GM19438 (cell line): Measurements from ENCODE around the gene SPTBN1.
"Not testable (repeated sequence)": the region's sequence is repeated elsewhere in the genome, so short reads cannot be mapped to it uniquely, and the experiment has no call there.

Source experiments
- ATAC-seq: cut with Tn5 transposase; IDR thresholded peaks from one replicate; pipeline ENCODE4 v1.9.1; 2021; ENCODE audit warnings: low read depth; ENCODE audit not compliant: unreplicated experiment

Gene SPTBN1

DNA sequence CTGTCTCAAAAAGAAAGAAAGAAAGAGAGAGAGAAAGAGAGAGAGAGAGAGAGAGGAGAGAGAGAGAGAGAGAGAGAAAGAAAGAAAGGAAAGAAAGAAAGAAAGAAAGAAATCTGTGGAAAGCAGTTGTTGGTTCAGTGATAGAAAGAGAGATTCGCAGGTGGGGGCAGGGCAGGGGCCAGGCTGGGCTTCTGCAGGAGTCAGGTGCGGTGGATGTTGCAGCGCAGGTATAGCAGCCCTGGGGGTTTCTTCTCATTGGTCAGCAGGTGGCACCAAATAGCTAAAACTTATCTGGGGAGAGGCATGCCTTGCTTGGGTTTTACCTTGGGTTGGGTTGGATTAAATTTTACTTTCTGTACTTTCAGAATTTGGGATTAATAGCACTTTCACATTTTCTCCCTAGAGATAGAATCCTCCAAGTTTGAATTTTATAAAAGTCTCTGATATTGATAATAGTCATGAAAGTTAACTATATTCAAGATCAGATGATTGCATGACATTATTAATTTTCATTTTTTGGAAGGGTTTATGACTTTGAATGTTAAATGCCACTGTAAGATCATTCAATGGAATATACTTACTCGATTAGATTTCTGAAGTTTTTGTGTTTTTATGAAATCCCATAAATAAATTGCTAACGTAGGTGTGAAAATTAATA is 66.6 kb downstream of the SPTBN1 start:
- ATAC-seq: peak; percentile 82

- no peak for ATAC-seq
Observed at GRCh38 chr2:54523324-54523959, 67.3 kb downstream of the SPTBN1 start.

DNA sequence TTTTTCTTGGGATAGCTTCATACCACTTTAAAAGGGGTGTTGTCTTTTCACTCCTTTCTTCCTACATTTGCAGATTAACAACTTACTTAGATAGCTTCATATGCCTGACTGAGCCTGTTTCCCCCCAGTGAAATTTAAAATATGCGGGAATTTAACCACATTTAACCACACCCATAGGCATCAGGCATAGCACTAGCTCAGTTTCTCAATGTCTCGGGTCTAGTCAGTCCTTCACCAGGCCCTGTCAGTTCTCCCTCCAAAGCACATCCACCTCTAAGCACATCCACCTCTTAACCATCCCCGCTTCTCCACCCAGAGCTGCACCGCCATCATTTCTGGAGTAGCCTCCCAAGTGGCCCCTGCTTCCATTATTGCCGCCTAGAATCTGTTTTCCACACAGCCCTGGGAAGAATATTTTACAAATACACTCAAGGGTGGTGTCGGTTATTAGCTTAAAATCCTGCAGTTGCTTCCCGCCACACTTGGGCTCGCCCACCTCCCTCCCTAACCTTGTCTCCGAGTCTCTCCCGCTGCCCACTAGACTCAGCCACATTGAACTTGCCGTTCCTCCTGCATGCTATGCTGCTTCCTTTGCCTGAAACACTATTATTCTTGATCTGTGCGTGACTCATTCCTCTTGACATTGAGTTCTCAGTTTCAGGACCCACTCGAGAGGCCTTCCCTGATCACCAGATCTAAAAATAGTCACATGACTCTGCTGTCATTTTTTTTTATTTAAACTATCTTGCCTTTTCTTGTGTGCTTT is 68.3 kb downstream of the SPTBN1 start:
- ATAC-seq: peak; percentile 55

DNA sequence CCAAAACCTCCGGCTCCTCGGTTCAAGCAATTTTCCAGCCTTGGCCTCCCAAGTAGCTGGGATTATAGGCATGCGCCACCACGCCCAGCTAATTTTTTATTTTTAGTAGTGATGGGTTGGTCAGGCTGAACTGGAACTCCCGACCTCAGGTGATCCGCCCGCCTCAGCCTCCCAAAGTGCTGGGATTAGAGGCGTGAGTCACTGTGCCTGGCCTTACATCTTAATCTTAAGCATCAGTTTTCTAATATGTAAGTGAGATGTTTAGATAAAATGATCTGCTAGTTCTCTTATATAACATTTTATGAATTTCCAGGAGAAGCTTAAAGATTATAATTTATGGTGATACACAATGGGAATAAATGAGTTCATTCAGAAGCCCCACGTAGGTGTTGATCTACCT is 69.2 kb downstream of the SPTBN1 start:
- no peak for ATAC-seq

DNA sequence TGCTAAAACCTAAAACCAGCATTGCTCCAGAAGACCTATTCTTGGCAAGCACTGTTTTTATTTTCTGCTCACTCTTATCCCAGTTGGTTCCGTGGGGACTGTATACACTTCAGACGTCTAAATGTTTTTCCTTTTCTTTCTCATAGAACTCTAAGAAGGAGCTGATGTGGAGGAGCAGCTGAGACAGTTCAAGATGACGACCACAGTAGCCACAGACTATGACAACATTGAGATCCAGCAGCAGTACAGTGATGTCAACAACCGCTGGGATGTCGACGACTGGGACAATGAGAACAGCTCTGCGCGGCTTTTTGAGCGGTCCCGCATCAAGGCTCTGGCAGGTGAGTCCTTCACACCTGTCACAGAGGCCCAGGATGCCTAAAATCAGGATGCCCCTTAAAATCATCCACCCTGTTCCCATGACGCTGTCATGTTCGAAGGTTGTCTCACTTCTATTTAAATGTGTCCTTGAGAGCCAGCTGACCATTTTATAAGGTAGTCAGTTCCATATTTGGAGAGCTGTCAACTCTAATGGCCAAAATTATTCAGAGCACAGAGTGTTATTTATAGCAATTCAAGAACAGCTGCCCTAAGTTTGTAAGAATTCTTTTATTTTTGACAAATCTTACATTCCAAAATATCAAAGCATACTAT is 70.2 kb downstream of the SPTBN1 start:
- no peak for ATAC-seq

- ATAC-seq: no peak
Observed at GRCh38 chr2:54528311-54528955, 72.3 kb downstream of the SPTBN1 start.

DNA sequence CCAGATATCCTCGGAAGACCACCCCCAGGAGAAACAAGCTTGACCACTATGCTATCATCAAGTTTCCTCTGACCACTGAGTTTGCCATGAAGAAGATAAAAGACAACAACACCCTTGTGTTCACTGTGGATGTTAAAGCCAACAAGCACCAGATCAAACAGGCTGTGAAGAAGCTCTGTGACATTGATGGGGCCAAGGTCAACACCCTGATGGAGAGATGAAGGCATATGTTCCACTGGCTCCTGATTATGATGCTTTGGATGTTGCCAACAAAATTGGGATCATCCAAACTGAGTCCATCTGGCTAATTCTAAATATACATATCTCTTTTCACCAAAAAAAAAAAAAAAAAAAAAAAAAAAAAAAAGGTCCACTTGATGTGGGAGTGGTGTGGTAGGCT is 73.4 kb downstream of the SPTBN1 start:
- not testable (repeated sequence) for ATAC-seq

DNA sequence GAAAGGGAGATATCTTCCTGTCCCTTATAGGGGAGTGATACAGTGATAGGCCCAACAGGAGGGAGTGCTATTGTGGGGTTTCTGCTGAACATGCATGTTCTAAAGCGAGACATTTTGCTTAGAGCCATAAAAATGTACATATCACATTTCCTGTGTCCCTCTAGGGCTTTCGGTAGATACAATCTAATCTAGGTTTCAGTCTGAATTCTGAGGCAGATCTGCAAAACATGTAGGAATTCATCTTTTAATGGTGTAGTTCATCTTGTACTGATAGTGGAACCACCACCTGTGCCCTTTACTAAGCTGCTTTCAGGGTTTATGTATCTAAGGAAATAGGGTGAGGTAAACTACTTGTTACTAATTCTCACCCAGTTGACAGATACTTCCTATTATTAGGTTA is 73.8 kb downstream of the SPTBN1 start:
- ATAC-seq: no peak

GRCh38 chr2:54531558-54531957 is 75.4 kb downstream of the SPTBN1 start:
- no peak for ATAC-seq

- no peak for ATAC-seq
Observed at GRCh38 chr2:54534221-54534620, 78.1 kb downstream of the SPTBN1 start.

GRCh38 chr2:54534625-54535024 is 78.5 kb downstream of the SPTBN1 start:
- no peak for ATAC-seq

DNA sequence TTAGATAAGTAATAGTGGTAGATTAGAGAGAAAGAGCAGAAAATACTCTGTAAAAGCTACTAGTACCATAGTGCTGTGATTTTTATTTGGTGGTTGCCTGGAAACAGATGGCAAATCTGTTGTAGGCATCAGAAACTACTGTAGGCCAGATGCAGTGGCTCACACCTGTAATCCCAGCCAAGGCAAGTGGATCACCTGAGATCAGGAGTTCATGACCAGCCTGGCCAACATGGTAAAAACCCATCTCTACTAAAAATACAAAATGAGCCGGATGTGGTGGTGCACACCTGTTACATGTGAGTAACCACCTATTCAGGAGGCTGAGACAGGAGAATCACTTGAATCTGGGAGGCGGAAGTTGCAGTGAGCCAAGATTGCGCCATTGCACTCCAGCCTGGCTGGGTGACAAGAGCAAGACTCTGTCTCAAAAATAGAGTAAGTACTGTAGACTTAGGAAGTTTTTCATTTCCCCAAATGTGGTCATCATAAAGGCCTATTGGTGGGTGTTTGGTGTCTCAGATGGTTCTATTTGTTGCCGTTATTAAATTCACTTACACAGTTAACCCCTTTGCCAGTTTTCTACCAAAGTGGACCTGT is 79.6 kb downstream of the SPTBN1 start:
- no peak for ATAC-seq

DNA sequence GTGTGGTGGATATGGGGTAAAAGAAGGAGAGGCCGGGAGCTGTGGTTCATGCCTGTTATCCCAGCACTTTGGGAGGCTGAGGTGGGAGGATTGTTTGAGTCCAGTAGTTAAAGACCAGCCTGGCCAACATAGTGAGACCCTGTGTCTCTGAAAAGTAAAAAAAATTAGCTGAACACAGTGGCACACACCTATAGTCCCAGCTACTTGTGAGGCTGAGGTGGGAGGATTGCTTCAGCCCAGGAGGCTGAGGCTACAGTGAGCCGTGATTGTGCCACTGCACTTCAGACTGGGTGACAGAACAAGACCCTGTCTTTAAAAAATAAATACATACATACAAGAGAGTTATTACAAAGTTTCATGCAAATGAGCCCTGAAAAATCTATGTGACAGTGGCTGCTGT is 80.6 kb downstream of the SPTBN1 start:
- no peak for ATAC-seq

DNA sequence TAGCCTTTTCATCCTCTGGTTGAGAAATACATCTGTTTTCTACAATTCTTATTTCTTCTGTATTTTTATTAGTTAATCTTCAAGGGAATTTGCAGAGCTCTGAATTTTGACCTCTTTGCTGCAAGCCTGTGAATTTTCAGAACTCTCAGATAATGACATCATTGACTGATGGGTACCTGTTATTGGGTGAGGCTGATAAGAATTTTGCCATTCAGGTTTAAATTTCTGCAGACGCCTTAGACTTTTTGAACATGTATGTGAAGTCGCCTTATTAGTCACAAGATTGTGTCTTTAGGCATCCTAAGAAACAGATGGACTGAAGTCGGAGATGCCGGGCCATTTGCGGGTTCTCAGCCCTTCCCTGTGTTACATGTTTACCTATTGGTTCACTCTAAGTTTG is 82.4 kb downstream of the SPTBN1 start:
- ATAC-seq: no peak

GRCh38 chr2:54539683-54540082 is 83.6 kb downstream of the SPTBN1 start:
- no peak for ATAC-seq

DNA sequence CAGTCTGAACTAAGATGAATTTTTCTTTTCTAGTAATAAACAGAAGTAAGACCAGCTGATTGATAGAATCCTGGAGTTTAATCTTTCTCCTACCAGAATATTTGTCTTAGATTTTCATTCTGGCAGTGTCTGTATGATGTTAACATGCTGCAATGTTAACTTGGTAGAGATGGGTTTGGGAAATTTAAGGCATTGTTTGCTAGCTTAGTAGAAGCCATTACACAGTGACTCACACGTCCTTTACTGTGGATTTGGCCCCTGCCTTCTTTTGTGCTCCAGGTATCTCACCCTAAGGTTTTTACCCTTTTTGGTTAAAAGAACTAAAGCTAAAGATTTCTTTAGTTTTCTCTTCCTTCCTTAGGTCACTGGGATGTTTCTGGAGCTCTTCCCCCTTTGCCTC is 84.1 kb downstream of the SPTBN1 start:
- no peak for ATAC-seq

GRCh38 chr2:54541995-54542394 is 85.9 kb downstream of the SPTBN1 start:
- ATAC-seq: no peak

GRCh38 chr2:54543733-54544396 is 87.7 kb downstream of the SPTBN1 start:
- no peak for ATAC-seq

DNA sequence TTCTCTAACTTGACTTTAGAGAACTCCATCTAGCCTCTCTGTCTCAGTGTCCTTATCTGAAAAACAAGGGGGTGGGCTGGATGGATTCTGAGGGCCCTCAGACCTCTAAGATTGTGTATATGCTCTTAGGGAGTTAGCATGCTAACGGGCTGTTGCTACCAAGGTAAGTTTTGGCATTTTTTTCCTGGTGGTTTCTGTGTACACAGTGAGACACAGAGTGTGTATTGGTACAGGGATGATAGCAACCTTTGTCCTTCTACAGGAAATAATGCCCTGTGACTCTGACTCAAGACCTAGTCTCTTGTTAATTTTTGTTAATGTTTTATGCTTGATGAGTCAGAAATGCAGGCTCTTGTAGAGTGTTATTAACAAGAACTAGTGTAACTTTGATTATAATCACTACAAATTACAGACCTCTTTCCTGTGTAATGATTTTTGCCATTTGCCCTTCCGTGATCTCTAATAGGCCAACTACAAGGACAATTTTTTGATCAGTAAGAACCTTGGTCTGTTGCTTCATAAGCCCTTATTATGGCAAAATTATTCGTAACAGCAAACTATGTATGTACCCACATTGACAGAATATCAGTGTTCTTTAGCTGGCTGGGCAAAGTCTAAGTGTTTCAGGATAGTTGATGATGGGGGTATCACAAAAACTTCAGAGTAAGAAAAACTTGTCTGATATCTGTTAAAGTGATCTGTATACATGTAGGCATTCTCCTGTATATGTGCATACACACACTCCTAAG is 89.7 kb downstream of the SPTBN1 start:
- ATAC-seq: peak; percentile 62
